Heart right ventricle (tissue), 16 donors: ENCODE results near the gene COPE. TPM values are rescaled to one million over a fixed set of nuclear protein-coding genes. Genes with fewer than 3 reads are reported as not detected.
"Not testable (repeated sequence)": the region's sequence is repeated elsewhere in the genome, so short reads cannot be mapped to it uniquely, and the experiment has no call there.

Experiments used
- ATAC-seq, 8 donors: fragments of 200-7000 bp; cut with Tn5 transposase; one replicate each; pipeline ENCODE4 v1.9.1; 2020; ENCODE audit warnings: mild to moderate bottlenecking in 8 of 8, moderate library complexity in 8 of 8, moderate number of reproducible peaks in 1 of 8
- DNase-seq, 2 donors: peaks; one replicate each; pipeline ENCODE4 v3.0.0-alpha.2; 2020
- H3K27ac ChIP-seq, 10 donors: fragments of 200-600 bp; sonication (generic) in 2 of 10; one replicate each; pipeline versions ENCODE4 v1.5.0 to v1.8.0; 2020 to 2022; ENCODE audit warnings: mild to moderate bottlenecking in 3 of 10
- H3K27me3 ChIP-seq, 7 donors: fragments of 200-600 bp; one replicate each; pipeline ENCODE4 v1.8.0; 2021 to 2022; ENCODE audit warnings: mild to moderate bottlenecking in 2 of 7
- H3K36me3 ChIP-seq, 9 donors: fragments of 200-600 bp; sonication (generic) in 1 of 9; one replicate each; pipeline versions ENCODE4 v1.5.0 to v1.8.0; 2020 to 2022; ENCODE audit warnings: mild to moderate bottlenecking in 2 of 9
- H3K4me1 ChIP-seq, 9 donors: fragments of 200-600 bp; sonication (generic) in 1 of 9; one replicate each; pipeline versions ENCODE4 v1.5.0 to v1.8.0; 2020 to 2022; ENCODE audit warnings: mild to moderate bottlenecking in 4 of 9
- H3K4me3 ChIP-seq, 10 donors: fragments of 200-600 bp; sonication (generic) in 2 of 10; one replicate each; pipeline versions ENCODE4 v1.5.0 to v1.8.0; 2020 to 2022; ENCODE audit warnings: mild to moderate bottlenecking in 7 of 10, moderate library complexity in 2 of 10
- H3K9me3 ChIP-seq, 11 donors: fragments of 200-600 bp in 10 of 11; sonication (generic) in 2 of 11; one replicate each; pipeline versions ENCODE4 v1.5.0 to v1.8.0; 2013 to 2022; ENCODE audit warnings: mild to moderate bottlenecking in 2 of 11, control low read depth in 1 of 11, moderate library complexity in 1 of 11
- WGBS, 2 donors: extraction: QIAGEN DNeasy Blood & Tissue Kit; methylation state at CpG; one replicate each; pipeline ENCODE4 v1.1.7; 2013; ENCODE audit warnings: inconsistent platforms in 1 of 2; 5-methylcytosine and 5-hydroxymethylcytosine counted together
- intact Hi-C, 10 donors: fragments of 100-400 bp; cut with DNase I; formaldehyde crosslinking; loops; one replicate each; pipeline versions ENCODE4 v1.11.1 to v1.14.2; 2022
- polyA plus RNA-seq, 2 donors: library from polyadenylated mRNA; stranded (reverse); fragments of 200-250 nt; gene quantifications; one replicate each; pipeline ENCODE4 v1.2.3, GENCODE V29; 2013
- total RNA-seq, 10 donors: library from RNA; stranded (reverse); fragmentation: NEBNext Ultra II Directional in 3 of 10; extraction: Animal tissue kit (Norgen Biotek cat#: 25700) in 3 of 10; gene quantifications; one replicate each; pipeline versions ENCODE4 v1.2.1 to v1.2.4, GENCODE V29; 2021 to 2023
- TF ChIP-seq, protein P1 (sequence below), 9 donors: fragments of 200-600 bp; sonication (generic) in 2 of 9; IDR thresholded peaks; one replicate each; pipeline versions ENCODE4 v1.5.0 to v1.8.0; 2021 to 2022; ENCODE audit warnings: antibody characterized with exemption in 9 of 9, mild to moderate bottlenecking in 5 of 9, moderate library complexity in 1 of 9
- donor health status: Arrhythmogenic right ventricular cardiomyopathy.
- donor health status: ischemic (EF 13 %, LVEDD 7.1; RV severe dilation, severe dysfunction).
- donor health status: healthy with polysubstance abuse.
- donor health status: DM: no; HTN: yes; CAD: no.
- donor health status: DM: no; HTN: no; CAD: no.
- donor health status: ischemic (EF 25% LVEDD 6.9; RV normal size, moderate dysfunction).
- donor health status: ischemic (EF 25% LVEDD 5.7; RV mildly dilated, moderate dysfunction).
- donor health status: healthy.
- donor health status: DM: yes; HTN: yes; CAD: no.
- donor health status: Ischemic cardiomyopathy.
- donor health status: ischemic (EF 35%, LVEDD 5.7; RV mildly dilated, moderate dysfunction).
- donor health status: nonischemic (EF 11% LVEDD 7.7; RV severe dilation, severe dysfunction).
- donor health status: DM: yes; HTN: yes; CAD: no.
- donor health status: PGD.
- donor health status: ischemic (EF 29% LVEDD 5.4; RV normal size, mild dysfunction).
- donor health status: nonischemic (EF 23%, LVEDD 6.1; RV moderate dilation, normal function).

Gene COPE
- total and polyA plus RNA-seq, 12 donors = 102 to 302 (median 118) TPM

GRCh38 chr19:18905058-18905456 is 14.1 kb downstream of the COPE start:
- peaks cover 0 to 92% (median 13%) of the 10 kb centered on the region in 9 donors for H3K36me3 ChIP-seq
- H3K4me3 ChIP-seq = no peak overlapping the region
- no peaks in the 10 kb centered on the region for H3K27me3 ChIP-seq
- H3K27ac ChIP-seq = no peak overlapping the region
- TF ChIP-seq, protein P1, sequence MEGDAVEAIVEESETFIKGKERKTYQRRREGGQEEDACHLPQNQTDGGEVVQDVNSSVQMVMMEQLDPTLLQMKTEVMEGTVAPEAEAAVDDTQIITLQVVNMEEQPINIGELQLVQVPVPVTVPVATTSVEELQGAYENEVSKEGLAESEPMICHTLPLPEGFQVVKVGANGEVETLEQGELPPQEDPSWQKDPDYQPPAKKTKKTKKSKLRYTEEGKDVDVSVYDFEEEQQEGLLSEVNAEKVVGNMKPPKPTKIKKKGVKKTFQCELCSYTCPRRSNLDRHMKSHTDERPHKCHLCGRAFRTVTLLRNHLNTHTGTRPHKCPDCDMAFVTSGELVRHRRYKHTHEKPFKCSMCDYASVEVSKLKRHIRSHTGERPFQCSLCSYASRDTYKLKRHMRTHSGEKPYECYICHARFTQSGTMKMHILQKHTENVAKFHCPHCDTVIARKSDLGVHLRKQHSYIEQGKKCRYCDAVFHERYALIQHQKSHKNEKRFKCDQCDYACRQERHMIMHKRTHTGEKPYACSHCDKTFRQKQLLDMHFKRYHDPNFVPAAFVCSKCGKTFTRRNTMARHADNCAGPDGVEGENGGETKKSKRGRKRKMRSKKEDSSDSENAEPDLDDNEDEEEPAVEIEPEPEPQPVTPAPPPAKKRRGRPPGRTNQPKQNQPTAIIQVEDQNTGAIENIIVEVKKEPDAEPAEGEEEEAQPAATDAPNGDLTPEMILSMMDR (IDR thresholded peaks at IDR 0.05) = no peak
- DNase-seq (no peak), ATAC-seq (no peak)
- no peaks in the 10 kb centered on the region for H3K9me3 ChIP-seq
- intact Hi-C loops = no loop called here
- 92 to 94% methylated on average over 8 of the region's 8 CpGs for WGBS, 2 donors
- H3K4me1 ChIP-seq = no peaks in the 10 kb centered on the region

- ATAC-seq (no peak), DNase-seq (no peak)
- Histone ChIP-seq H3K4me3 (no peak overlapping the region), H3K4me1 (no peaks in the 10 kb centered on the region), H3K9me3 (no peaks in the 10 kb centered on the region), H3K27me3 (no peaks in the 10 kb centered on the region), H3K36me3 (peaks cover 0 to 92% (median 14%) of the 10 kb centered on the region in 9 donors), H3K27ac (no peak overlapping the region)
- intact Hi-C loops = no loop called here
- TF ChIP-seq, protein P1 (IDR thresholded peaks at IDR 0.05) = no peak
- 92 to 93% methylated on average over 25 of the region's 25 CpGs for WGBS, 2 donors
Measured at GRCh38 chr19:18904334-18905057, 14.7 kb downstream of the COPE start.

- intact Hi-C loops = no loop called here
- no peak overlapping the region for H3K4me3 ChIP-seq
- DNase-seq (no peak), ATAC-seq (no peak)
- no peaks in the 10 kb centered on the region for H3K27me3 ChIP-seq
- H3K36me3 ChIP-seq = peaks cover 0 to 91% (median 17%) of the 10 kb centered on the region in 9 donors
- TF ChIP-seq, protein P1 (IDR thresholded peaks at IDR 0.05) = no peak
- no peaks in the 10 kb centered on the region for H3K9me3 ChIP-seq
- peaks cover 0 to 2% (median 0%) of the 10 kb centered on the region in 9 donors for H3K4me1 ChIP-seq
- H3K27ac ChIP-seq = no peak overlapping the region
- WGBS, 2 donors = 89 to 92% methylated on average over 29 of the region's 29 CpGs
Measured at GRCh38 chr19:18903156-18904037, 15.8 kb downstream of the COPE start.

- H3K27ac ChIP-seq, DNase-seq, H3K9me3 ChIP-seq, ATAC-seq, intact Hi-C loops, H3K4me3 ChIP-seq, H3K27me3 ChIP-seq, H3K4me1 ChIP-seq: not testable (repeated sequence)
- 91 to 96% methylated on average over 5 of the region's 5 CpGs for WGBS, 2 donors
- peaks cover 0 to 82% (median 17%) of the 10 kb centered on the region in 9 donors for H3K36me3 ChIP-seq
Measured at GRCh38 chr19:18902519-18902918, 16.7 kb downstream of the COPE start.
